ENCODE measurements around the gene ARHGAP25.
"Not testable (repeated sequence)": the region's sequence is repeated elsewhere in the genome, so short reads cannot be mapped to it uniquely, and the experiment has no call there.

The ARHGAP25 gene

GRCh38 chr2:68790600-68790999 is 56.0 kb downstream of the ARHGAP25 start:
- DNase-seq (ENCODE audit: low read depth in 2 of 3, low spot score in 1 of 3) = no peak

- DNase-seq (ENCODE audit: low read depth in 2 of 3, low spot score in 1 of 3) = no peak
These were observed 57.3 kb downstream of the ARHGAP25 start for GRCh38 chr2:68791914-68792313.

DNA sequence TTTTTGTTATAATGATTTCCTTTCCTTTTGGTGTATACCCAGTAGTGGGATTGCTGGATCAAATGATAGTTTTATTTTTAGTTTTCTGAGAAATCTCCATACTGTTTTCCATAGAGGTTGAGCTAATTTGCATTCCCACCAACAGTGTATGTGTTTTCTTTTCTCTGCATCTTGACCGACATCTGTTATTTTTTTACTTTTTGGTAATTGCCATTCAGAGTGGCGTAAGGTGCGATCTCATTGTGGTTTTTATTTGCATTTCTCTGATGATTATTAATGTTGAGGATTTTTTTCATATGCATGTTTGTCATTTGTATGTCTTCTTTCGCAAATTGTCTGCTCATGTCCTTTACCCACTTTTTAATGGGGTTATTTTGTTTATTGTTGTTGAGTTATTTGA is 58.1 kb downstream of the ARHGAP25 start:
- DNase-seq (ENCODE audit: low read depth in 2 of 3, low spot score in 1 of 3) = no peak

DNA sequence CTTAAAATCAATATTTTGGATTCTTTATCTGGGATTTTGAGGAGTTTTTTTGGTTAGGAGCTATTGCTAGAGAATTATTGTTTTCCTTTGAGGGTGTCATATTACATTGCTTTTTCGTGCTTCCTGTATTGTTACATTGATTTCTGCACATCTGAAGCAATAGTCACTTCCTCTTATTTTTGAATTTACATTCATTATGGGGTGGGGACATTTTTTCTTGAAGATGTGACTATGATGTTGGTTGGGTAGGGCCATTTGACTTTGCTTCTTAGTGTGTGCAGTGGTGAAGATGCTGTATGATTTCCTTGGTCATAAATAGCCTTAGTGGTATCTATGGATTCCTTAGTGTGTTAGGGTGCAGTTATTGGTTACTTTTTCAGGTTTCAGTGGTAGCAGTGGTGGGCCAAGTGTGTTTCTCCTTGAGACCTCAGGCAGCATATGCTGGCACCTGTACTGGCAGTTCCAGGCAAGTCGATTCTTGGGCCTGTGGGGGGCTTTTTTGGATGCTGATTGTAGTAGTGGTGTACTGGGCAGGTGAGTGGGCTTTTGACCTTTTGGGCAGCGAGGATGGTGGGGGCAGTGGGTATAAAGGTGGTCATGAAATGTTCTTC is 61.8 kb downstream of the ARHGAP25 start:
- DNase-seq (ENCODE audit: low read depth in 2 of 3, low spot score in 1 of 3) = no peak

- no peak for DNase-seq (ENCODE audit: low read depth in 2 of 3, low spot score in 1 of 3)
These were observed 64.0 kb downstream of the ARHGAP25 start for GRCh38 chr2:68798569-68798968.

- DNase-seq (ENCODE audit: low read depth in 2 of 3, low spot score in 1 of 3) = no peak
These were observed 64.8 kb downstream of the ARHGAP25 start for GRCh38 chr2:68799140-68800026.

- no peak for DNase-seq (ENCODE audit: low read depth in 2 of 3, low spot score in 1 of 3)
These were observed 65.4 kb downstream of the ARHGAP25 start for GRCh38 chr2:68800027-68800401.

DNA sequence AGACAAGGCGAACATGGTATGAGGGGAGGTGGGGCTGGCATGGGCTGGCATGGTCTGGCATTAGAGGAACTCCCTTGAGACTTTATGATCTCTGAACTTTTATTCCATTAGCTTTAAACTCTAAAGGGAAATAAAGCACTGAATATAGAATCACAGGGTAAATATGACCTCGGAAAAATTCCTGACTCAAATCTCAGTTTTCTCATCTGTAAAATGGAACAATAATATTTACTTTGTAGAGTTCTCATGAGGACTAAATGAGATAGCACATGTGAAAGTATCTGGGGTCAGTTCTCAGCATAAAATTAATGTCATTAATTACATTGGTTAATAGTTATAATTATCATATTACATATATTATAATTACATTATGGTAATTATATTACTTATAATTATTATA is 65.9 kb downstream of the ARHGAP25 start:
- no peak for DNase-seq (ENCODE audit: low read depth in 2 of 3, low spot score in 1 of 3)

GRCh38 chr2:68802161-68802560 is 67.5 kb downstream of the ARHGAP25 start:
- DNase-seq (ENCODE audit: low read depth in 2 of 3, low spot score in 1 of 3) = not testable (repeated sequence)

GRCh38 chr2:68805025-68805424 is 70.4 kb downstream of the ARHGAP25 start:
- DNase-seq (ENCODE audit: low read depth in 2 of 3, low spot score in 1 of 3) = no peak

- DNase-seq (ENCODE audit: low read depth in 2 of 3, low spot score in 1 of 3) = no peak
These were observed 72.0 kb downstream of the ARHGAP25 start for GRCh38 chr2:68806511-68807109.

DNA sequence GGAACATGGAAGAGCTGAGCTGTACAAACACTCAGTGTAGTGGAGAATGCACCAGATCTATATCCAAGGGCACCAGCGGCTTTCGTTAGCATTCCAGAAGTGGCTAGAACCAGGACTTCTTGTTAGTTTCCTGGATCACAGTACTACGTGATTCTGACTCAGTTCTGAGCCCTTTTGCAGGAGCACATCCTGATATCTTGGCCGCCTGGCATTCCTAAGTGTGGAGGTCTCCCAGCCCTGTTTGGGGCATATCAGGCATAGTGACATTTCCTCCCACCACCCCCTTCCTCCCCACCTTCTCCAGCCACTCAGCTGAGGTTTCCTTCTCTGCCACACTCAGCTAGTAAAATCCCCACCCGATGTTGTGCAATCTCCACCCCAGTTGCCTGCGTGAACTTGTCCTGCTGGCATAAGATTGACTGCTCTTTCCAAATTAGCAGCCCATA is 73.2 kb downstream of the ARHGAP25 start:
- DNase-seq (ENCODE audit: low read depth in 2 of 3, low spot score in 1 of 3) = no peak

GRCh38 chr2:68809324-68810240 is 75.0 kb downstream of the ARHGAP25 start:
- DNase-seq (ENCODE audit: low read depth in 2 of 3, low spot score in 1 of 3) = no peak

DNA sequence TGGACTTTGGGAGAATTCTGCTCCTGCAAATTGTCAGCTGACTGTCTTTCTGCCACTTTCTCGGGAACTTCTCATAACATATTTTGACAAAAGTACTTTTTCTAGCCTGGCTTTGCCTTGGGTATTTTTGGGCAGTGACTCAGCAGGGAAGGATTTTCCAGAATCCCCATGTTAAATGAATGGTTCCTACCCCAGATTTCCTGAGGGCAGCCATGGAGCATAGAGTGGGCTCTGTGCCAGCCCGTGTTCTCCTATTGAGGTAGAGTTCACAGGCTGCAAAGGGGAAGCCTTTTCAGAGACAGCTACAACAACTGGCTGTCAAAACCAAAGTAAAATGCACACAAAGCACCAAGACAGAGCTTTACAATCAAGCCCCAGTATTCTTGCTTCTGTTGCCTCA is 76.8 kb downstream of the ARHGAP25 start:
- no peak for DNase-seq (ENCODE audit: low read depth in 2 of 3, low spot score in 1 of 3)

DNA sequence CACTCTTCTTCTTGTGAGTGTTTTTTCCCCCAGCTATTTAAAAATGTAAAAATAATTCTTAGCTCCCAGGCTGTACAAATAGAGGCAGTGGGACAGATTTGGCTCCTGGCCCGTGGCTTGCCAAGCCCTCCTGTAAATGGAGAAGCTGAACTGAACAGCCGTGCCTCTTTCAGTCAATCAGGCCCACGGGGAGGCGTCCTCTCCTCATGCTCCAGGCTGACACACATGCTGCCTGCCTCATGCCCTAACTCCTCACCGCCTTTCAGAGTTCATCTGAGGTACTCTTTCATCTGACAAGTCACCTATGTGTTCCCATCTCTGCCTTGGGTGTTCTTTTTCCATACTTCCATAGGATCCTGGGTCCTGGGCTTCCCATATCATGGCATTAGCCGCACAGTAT is 77.6 kb downstream of the ARHGAP25 start:
- DNase-seq (ENCODE audit: low read depth in 2 of 3, low spot score in 1 of 3) = no peak

- no peak for DNase-seq (ENCODE audit: low read depth in 2 of 3, low spot score in 1 of 3)
These were observed 79.0 kb downstream of the ARHGAP25 start for GRCh38 chr2:68813596-68813995.

GRCh38 chr2:68817306-68817705 is 82.7 kb downstream of the ARHGAP25 start:
- no peak for DNase-seq (ENCODE audit: low read depth in 2 of 3, low spot score in 1 of 3)

- no peak for DNase-seq (ENCODE audit: low read depth in 2 of 3, low spot score in 1 of 3)
These were observed 84.9 kb downstream of the ARHGAP25 start for GRCh38 chr2:68819556-68819955.

GRCh38 chr2:68822207-68822872 is 87.7 kb downstream of the ARHGAP25 start:
- no peak for DNase-seq (ENCODE audit: low read depth in 2 of 3, low spot score in 1 of 3)

DNA sequence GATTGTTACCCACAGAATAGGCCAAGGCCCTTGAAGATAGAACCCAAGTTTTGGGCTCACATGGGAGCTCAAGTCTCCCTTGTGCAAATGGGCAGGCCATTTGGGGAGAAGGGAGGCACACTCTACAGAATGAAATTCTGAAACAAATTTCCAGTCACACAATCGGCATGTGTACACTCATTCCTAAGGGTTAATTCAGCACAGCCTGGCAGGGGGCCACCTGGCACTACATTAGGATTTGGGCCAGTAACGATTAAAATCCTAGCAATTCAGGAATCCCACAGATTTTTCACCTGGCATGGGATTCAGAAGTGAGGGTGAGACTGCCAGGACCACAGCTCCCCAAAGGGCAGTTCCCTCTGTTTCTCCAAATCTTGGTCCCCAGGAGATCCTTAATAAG is 90.2 kb downstream of the ARHGAP25 start:
- DNase-seq (ENCODE audit: low read depth in 2 of 3, low spot score in 1 of 3) = no peak

DNA sequence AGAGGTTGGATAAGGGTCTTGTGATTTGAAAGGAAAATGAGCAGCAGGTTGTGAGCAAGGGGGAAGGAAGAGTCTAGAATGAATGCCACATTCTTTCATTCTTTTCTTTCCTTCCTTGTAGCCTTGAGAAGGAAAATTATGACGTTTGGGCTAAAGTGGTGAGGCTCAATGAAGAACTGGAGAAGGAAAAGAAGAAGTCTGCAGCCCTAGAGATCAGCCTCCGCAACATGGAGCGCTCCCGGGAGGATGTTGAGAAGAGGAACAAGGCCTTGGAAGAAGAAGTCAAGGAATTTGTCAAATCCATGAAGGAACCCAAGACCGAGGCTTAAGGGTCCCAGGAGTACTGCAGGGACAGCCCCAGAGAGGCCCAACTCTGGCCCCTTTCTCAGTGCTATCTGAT is 91.3 kb downstream of the ARHGAP25 start:
- DNase-seq (ENCODE audit: low read depth in 2 of 3, low spot score in 1 of 3) = no peak

Measured in stimulated activated CD4-positive, alpha-beta T cell treated with anti-CD3 and anti-CD28 coated beads, Interleukin-12 subunit alpha, Interleukin-12 subunit beta, amount 100 ng/mL, for 48 hours (primary cell).